Common myeloid progenitor, CD34-positive (primary cell): ENCODE results near the gene FBN3.

Experiments used
- CTCF ChIA-PET: fragments of 350-600 bp; sonication (Branson Sonifier 250); formaldehyde crosslinking; loops from one replicate; lab custom pipeline; 2021; ENCODE audit warnings: antibody characterized with exemption; lab: Charles Lee
- POLR2A ChIA-PET: fragments of 350-600 bp; sonication (Branson Sonifier 250); formaldehyde crosslinking; loops from one replicate; lab custom pipeline; 2021; ENCODE audit warnings: antibody characterized with exemption; lab: Charles Lee
- DNase-seq, 3 donors: peaks; one replicate each; pipeline versions ENCODE4 v3.0.0 to v3.0.0-alpha.2; 2013
- H3K27ac ChIP-seq, 2 experiments: 1 replicate in 1 of 2; 2 replicates in 1 of 2; pipeline ENCODE4 v1.7.0; 2013; ENCODE audit warnings: inconsistent platforms in 2 of 2, low read length in 2 of 2, mild to moderate bottlenecking in 2 of 2, low read depth in 1 of 2, moderate library complexity in 1 of 2; ENCODE audit not compliant: severe bottlenecking in 2 of 2, insufficient read depth in 1 of 2, poor library complexity in 1 of 2
- H3K27me3 ChIP-seq, 5 experiments: replicated peaks in 2 of 5; 1 replicate in 3 of 5; 2 replicates in 2 of 5; pipeline versions ENCODE4 v1.6.1 to v1.7.0; 2013; ENCODE audit warnings: low read length in 4 of 5, mild to moderate bottlenecking in 2 of 5, moderate library complexity in 2 of 5, inconsistent platforms in 1 of 5; ENCODE audit not compliant: insufficient read depth in 5 of 5, control insufficient read depth in 4 of 5
- H3K36me3 ChIP-seq, 4 experiments: 1 replicate in 2 of 4; 2 replicates in 2 of 4; pipeline versions ENCODE4 v1.6.1 to v1.7.0; 2013; ENCODE audit warnings: low read length in 3 of 4, control low read depth in 1 of 4, mild to moderate bottlenecking in 1 of 4; ENCODE audit not compliant: control insufficient read depth in 4 of 4, insufficient read depth in 4 of 4
- H3K4me1 ChIP-seq, 4 experiments: 1 replicate in 3 of 4; 2 replicates in 1 of 4; pipeline versions ENCODE4 v1.6.1 to v1.7.1; 2013; ENCODE audit warnings: low read length in 3 of 4, mild to moderate bottlenecking in 3 of 4, control low read depth in 1 of 4, inconsistent platforms in 1 of 4, moderate library complexity in 1 of 4; ENCODE audit not compliant: control insufficient read depth in 4 of 4, insufficient read depth in 4 of 4; ENCODE audit errors: control extremely low read depth in 1 of 4
- H3K4me3 ChIP-seq, 7 experiments: 1 replicate in 4 of 7; 2 replicates in 3 of 7; pipeline versions ENCODE4 v1.5.1 to v1.7.0; 2013; ENCODE audit warnings: mild to moderate bottlenecking in 7 of 7, low read length in 6 of 7, moderate library complexity in 6 of 7, inconsistent platforms in 2 of 7, low read depth in 2 of 7, control low read depth in 1 of 7; ENCODE audit not compliant: insufficient read depth in 4 of 7, control insufficient read depth in 1 of 7; ENCODE audit errors: extremely low read depth in 1 of 7
- H3K9me3 ChIP-seq, 5 experiments: 1 replicate in 4 of 5; 2 replicates in 1 of 5; pipeline versions ENCODE4 v1.6.1 to v1.7.1; 2013; ENCODE audit warnings: low read length in 4 of 5, mild to moderate bottlenecking in 2 of 5, inconsistent platforms in 1 of 5, low read depth in 1 of 5, moderate library complexity in 1 of 5; ENCODE audit not compliant: control insufficient read depth in 4 of 5, insufficient read depth in 2 of 5; ENCODE audit errors: control extremely low read depth in 1 of 5
- WGBS: methylation state at CpG from one replicate; pipeline ENCODE4 v1.1.5; 2013; ENCODE audit not compliant: insufficient coverage; 5-methylcytosine and 5-hydroxymethylcytosine counted together

The FBN3 gene

GRCh38 chr19:8064911-8065874, 84.2 kb downstream of the FBN3 start:
- ChIA-PET POLR2A (no interaction called here), CTCF (interaction anchor here (1.2 kb wide), 1 partner anchor 29 kb away, joined by 3 read pairs; no protein-coding TSS in a partner anchor)
- Histone ChIP-seq H3K27ac (no peak overlapping the region), H3K36me3 (no peaks in the 10 kb centered on the region), H3K4me3 (peak overlapping the region in 1 of 7 experiments; percentile 10), H3K9me3 (peaks cover 0 to 7% (median 2%) of the 10 kb centered on the region in 5 experiments), H3K4me1 (peaks cover 0 to 12% (median 8%) of the 10 kb centered on the region in 4 experiments), H3K27me3 (no peaks in the 10 kb centered on the region)
- 81% methylated on average over 20 of the region's 24 CpGs for WGBS
- no peak for DNase-seq

GRCh38 chr19:8057545-8058270, 91.7 kb downstream of the FBN3 start:
- no peak overlapping the region for H3K4me3 ChIP-seq
- ChIA-PET CTCF (interaction anchor here (1.6 kb wide), 1 partner anchor 11 kb away, joined by 6 read pairs; no protein-coding TSS in a partner anchor), POLR2A (interaction anchor here (1.2 kb wide), 1 partner anchor 15 kb away, joined by 5 read pairs; no protein-coding TSS in a partner anchor)
- H3K27ac ChIP-seq, result no peak overlapping the region
- no peaks in the 10 kb centered on the region for H3K36me3 ChIP-seq
- H3K9me3 ChIP-seq, result no peaks in the 10 kb centered on the region
- WGBS, result 83% methylated on average over 6 of the region's 7 CpGs
- no peaks in the 10 kb centered on the region for H3K27me3 ChIP-seq
- DNase-seq, result no peak
- peaks cover 0 to 2% (median 1%) of the 10 kb centered on the region in 4 experiments for H3K4me1 ChIP-seq

- Histone ChIP-seq H3K9me3 (no peaks in the 10 kb centered on the region), H3K36me3 (no peaks in the 10 kb centered on the region), H3K27ac (no peak overlapping the region), H3K4me3 (no peak overlapping the region), H3K27me3 (no peaks in the 10 kb centered on the region), H3K4me1 (peaks cover 0 to 13% (median 12%) of the 10 kb centered on the region in 4 experiments)
- no peak for DNase-seq
- POLR2A ChIA-PET, result no interaction called here
- CTCF ChIA-PET, result interaction anchor here (1.6 kb wide), 1 partner anchor 10 kb away, joined by 6 read pairs; no protein-coding TSS in a partner anchor
- 100% methylated on average over 3 of the region's 4 CpGs for WGBS
Measured at GRCh38 chr19:8056533-8056932, 92.9 kb downstream of the FBN3 start.

- WGBS, result 92% methylated on average over 6 of the region's 9 CpGs
- POLR2A ChIA-PET, result interaction anchor here (0.7 kb wide), 1 partner anchor 373 kb away, joined by 3 read pairs; no protein-coding TSS in a partner anchor
- no peaks in the 10 kb centered on the region for H3K9me3 ChIP-seq
- H3K4me3 ChIP-seq, result no peak overlapping the region
- peaks cover 0 to 27% (median 25%) of the 10 kb centered on the region in 4 experiments for H3K4me1 ChIP-seq
- no peak for DNase-seq
- H3K27me3 ChIP-seq, result no peaks in the 10 kb centered on the region
- H3K27ac ChIP-seq, result no peak overlapping the region
- CTCF ChIA-PET, result no interaction called here
- H3K36me3 ChIP-seq, result no peaks in the 10 kb centered on the region
Measured at GRCh38 chr19:8054169-8054568, 95.2 kb downstream of the FBN3 start.

- 86% methylated on average over 6 of the region's 7 CpGs for WGBS
- ChIA-PET CTCF (no interaction called here), POLR2A (no interaction called here)
- no peaks in the 10 kb centered on the region for H3K27me3 ChIP-seq
- peak within 1 kb of the TSS in 1 of 7 experiments; percentile 52 for H3K4me3 ChIP-seq
- no peak within 1 kb of the TSS for H3K27ac ChIP-seq
- peaks cover 0 to 27% (median 25%) of the 10 kb centered on the region in 4 experiments for H3K4me1 ChIP-seq
- no peaks in the 10 kb centered on the region for H3K9me3 ChIP-seq
- no peak for DNase-seq
- no peaks in the 10 kb centered on the region for H3K36me3 ChIP-seq
Measured at GRCh38 chr19:8052464-8052859, 96.9 kb downstream of the FBN3 start, which contains the start of gene CCL25. CCL25 (plus strand) TSS chr19:8052760; CDS start chr19:8053050, 290 bp downstream.

GRCh38 chr19:8050274-8051096, 98.9 kb downstream of the FBN3 start:
- ChIA-PET POLR2A (interaction anchor here (1.0 kb wide), 1 partner anchor 14 kb away, joined by 3 read pairs; no protein-coding TSS in a partner anchor), CTCF (no interaction called here)
- Histone ChIP-seq H3K27me3 (no peaks in the 10 kb centered on the region), H3K4me1 (peaks cover 0 to 27% (median 25%) of the 10 kb centered on the region in 4 experiments), H3K36me3 (no peaks in the 10 kb centered on the region), H3K9me3 (no peaks in the 10 kb centered on the region), H3K27ac (peak overlapping the region in 1 of 2 experiments; percentile 43), H3K4me3 (peak overlapping the region; percentile 27 to 75 (median 64))
- 0% methylated on average over 30 of the region's 49 CpGs for WGBS
- DNase-seq, result peak; percentile 98 to 99 (median 98)
